Gastroesophageal sphincter (tissue), 3 donors: ENCODE results near the gene KCNK5.

Experiments used
- POLR2A ChIP-seq, 2 donors: fragments of 450-650 bp; IDR thresholded peaks; one replicate each; pipeline ENCODE4 v1.6.1; 2017; ENCODE audit warnings: antibody characterized with exemption in 2 of 2, mild to moderate bottlenecking in 2 of 2, moderate library complexity in 1 of 2
- POLR2AphosphoS5 ChIP-seq: sonication (generic); formaldehyde crosslinking; IDR thresholded peaks from one replicate; pipeline ENCODE4 v1.6.1; 2017; ENCODE audit warnings: antibody characterized with exemption
- TF ChIP-seq, protein P1 (sequence below), 4 experiments: fragments of 200-600 bp in 2 of 4; fragments of 450-650 bp in 2 of 4; sonication (generic) in 1 of 4; IDR thresholded peaks; one replicate each; pipeline ENCODE4 v1.5.1; 2017 to 2019; ENCODE audit warnings: antibody characterized with exemption in 4 of 4, mild to moderate bottlenecking in 2 of 4, moderate library complexity in 2 of 4

DNA sequence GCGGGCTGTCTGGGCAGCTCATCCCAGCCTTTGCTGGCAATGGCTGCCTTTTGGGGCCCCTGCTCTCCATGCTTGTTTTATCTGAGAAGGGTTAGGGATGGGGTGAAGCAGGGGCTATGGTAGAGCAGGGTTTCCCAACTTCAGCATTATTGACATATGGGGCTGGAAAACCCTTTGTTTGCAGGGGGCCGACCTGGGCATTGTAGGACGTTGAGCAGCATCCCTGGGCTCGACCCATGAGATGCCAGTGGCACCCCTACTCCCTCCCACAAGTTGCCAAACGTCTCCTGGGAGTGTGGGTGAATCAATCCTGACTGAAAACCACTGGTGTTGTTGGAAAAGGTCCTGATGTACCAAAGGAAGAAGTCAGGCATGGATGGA, 56.9 kb downstream of the KCNK5 start:
- TF ChIP-seq POLR2A (IDR thresholded peaks at IDR 0.05), result no peak
- TF ChIP-seq POLR2AphosphoS5, result no peak
- TF ChIP-seq, protein P1, sequence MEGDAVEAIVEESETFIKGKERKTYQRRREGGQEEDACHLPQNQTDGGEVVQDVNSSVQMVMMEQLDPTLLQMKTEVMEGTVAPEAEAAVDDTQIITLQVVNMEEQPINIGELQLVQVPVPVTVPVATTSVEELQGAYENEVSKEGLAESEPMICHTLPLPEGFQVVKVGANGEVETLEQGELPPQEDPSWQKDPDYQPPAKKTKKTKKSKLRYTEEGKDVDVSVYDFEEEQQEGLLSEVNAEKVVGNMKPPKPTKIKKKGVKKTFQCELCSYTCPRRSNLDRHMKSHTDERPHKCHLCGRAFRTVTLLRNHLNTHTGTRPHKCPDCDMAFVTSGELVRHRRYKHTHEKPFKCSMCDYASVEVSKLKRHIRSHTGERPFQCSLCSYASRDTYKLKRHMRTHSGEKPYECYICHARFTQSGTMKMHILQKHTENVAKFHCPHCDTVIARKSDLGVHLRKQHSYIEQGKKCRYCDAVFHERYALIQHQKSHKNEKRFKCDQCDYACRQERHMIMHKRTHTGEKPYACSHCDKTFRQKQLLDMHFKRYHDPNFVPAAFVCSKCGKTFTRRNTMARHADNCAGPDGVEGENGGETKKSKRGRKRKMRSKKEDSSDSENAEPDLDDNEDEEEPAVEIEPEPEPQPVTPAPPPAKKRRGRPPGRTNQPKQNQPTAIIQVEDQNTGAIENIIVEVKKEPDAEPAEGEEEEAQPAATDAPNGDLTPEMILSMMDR (IDR thresholded peaks at IDR 0.05), result no peak
